ENCODE results near the gene CSNK1G1.

GRCh38 chr15:64287953-64288352, 68.0 kb downstream of the CSNK1G1 start:
- no peak for TF ChIP-seq CTCF (IDR thresholded peaks at IDR 0.05)
- no peak for TF ChIP-seq TAF1 (IDR thresholded peaks at IDR 0.05; ENCODE audit: borderline replicate concordance, low read depth, low read length)
- TF ChIP-seq TEAD4 (IDR thresholded peaks at IDR 0.05; ENCODE audit: borderline replicate concordance, insufficient read depth), result no peak
- TF ChIP-seq FOSL2 (IDR thresholded peaks at IDR 0.05; ENCODE audit: borderline replicate concordance, low read depth), result no peak
- no peak for TF ChIP-seq RCOR1 (IDR thresholded peaks at IDR 0.05; ENCODE audit: low read length)
- TF ChIP-seq NFIC (IDR thresholded peaks at IDR 0.05; ENCODE audit: borderline replicate concordance), result no peak
- TF ChIP-seq RXRA (IDR thresholded peaks at IDR 0.05; ENCODE audit: borderline replicate concordance, low read depth), result no peak
- no peak for TF ChIP-seq POLR2AphosphoS5 (IDR thresholded peaks at IDR 0.05; ENCODE audit: low read depth, low read length)
- TF ChIP-seq RAD21 (IDR thresholded peaks at IDR 0.05; ENCODE audit: low read length), result no peak
- no peak for TF ChIP-seq GATA2 (CRISPR knock-in tag; IDR thresholded peaks at IDR 0.05)
- no peak for TF ChIP-seq ELF1 (IDR thresholded peaks at IDR 0.05)

All from SK-N-SH (cell line).